ENCODE data around the gene CDK5RAP2. TPM values are rescaled to one million over a fixed set of nuclear protein-coding genes. Genes with fewer than 3 reads are reported as not detected.

Gene CDK5RAP2
- total RNA-seq, 1 donor from 2014 or later, result 44.0 TPM

DNA sequence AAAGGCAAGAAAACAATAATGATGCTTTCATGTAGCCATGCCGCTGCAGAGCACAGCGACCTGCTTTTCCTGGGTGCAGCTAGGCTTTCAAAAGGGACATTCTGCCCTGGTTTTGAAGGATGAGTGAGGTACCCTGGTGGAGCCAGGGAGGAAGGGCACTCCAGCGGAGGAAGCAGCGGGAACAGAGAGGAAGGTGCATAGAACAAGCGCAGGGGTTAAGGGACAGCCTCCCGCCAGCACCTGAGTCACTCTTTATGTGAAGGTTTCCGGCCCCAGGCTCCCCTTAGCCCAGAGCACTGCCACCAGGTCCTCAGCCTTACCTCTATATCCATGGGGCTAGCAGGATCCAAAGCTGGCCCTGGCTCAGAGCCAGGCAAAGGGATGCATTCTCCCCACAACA, 221.1 kb downstream of the CDK5RAP2 start:
- no peak for DNase-seq (ENCODE audit: low spot score)

DNA sequence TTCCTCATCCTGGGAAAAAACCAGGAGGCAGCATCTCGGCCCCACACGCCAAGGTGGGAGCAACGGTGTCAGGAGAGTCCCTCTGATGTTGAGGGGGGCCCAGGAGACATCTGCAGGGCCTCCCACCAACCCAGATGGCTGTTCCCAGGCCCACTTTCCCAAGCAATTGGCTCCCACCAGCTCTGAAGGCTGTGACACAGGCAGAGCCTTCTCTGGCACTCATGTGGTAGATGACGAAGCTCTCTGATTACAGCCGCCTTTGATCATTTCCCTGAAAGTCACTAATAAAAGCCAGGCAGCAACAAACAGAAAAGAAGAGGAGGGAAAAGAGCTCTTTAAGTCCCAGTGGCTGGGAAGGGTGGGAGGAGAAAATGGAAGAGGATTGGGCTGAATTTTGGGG, 226.5 kb downstream of the CDK5RAP2 start:
- DNase-seq (ENCODE audit: low spot score), result no peak

DNA sequence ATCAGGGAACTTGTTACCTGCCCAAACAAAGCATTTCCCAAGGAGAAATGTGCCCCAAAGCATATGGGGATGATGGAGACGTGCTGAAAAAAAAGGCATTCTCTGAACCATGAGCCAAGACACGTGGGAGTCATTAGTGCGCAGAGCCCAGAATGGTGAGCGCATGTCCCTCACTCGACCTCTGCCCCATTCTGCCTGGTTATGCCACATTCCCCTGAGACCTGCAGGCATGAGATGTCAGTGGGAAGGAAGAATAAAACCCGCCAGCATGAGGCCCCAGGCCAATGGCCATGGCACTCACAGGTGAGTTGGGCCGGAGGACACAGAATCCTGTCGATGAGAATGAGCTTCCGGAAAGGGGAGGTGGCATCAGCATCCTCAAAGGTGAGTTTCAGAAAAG, 228.9 kb downstream of the CDK5RAP2 start:
- no peak for DNase-seq (ENCODE audit: low spot score)

DNA sequence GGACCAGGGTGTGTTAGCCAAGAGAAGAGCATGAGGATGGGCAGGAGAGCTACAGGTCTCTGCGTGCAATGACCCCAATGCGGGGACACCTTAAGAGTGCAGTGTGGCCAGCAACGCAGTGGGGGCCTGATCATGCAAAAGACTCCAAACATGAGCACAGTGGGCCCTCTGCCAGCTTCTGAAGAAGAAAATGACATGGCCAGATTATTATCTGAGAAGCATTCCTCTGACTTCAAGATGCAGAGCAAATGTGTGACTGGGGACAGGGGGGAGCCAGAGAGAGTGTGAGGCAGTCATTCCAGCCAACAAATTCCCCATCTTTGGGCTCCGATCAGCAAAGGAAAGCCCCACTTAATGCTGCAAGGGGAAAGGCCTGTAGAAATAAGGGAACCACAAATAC, 229.4 kb downstream of the CDK5RAP2 start:
- no peak for DNase-seq (ENCODE audit: low spot score)

DNA sequence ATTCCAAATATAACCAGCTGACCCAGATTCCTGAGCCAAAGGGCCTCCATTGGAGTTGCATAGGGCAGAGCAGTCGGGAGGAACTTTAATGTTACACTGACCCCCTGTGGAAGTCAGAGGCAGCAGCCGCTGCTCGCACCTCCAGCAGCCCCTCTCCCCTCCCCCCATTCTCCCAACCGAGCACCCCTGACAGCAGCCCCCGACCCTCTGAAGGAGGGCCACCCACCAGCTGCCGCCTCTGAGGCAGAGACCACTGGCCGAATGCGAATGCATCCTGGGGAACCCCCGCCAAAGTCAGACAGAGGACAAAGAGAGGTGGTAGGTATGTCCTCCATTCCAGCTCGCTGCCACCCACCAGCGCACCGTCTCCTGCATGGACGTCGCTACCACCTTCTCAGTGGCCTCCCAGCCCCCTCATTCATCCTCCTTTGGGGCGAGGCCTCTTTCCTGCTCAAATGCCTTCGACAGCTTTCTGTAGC, 231.0 kb downstream of the CDK5RAP2 start:
- DNase-seq (ENCODE audit: low spot score), result no peak

DNA sequence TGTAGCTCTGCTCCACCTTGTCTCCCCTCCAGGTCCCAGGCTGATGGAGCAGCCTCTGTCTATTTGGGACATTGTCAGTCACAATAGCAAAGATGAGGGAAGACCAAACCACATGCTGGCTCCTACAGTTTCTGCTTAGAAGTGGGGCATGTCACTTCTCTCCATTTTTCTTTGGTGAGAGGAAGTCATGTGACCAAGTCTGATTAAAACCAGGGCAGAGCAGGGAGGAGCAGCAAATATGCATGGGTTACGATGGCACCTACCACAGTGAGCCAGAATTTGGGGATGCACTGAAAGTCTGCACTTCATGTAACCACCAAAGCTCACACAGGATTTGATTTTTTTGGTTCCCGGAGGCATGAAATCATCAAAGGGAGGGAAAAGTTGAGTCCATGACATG, 234.6 kb downstream of the CDK5RAP2 start:
- no peak for DNase-seq (ENCODE audit: low spot score)

DNA sequence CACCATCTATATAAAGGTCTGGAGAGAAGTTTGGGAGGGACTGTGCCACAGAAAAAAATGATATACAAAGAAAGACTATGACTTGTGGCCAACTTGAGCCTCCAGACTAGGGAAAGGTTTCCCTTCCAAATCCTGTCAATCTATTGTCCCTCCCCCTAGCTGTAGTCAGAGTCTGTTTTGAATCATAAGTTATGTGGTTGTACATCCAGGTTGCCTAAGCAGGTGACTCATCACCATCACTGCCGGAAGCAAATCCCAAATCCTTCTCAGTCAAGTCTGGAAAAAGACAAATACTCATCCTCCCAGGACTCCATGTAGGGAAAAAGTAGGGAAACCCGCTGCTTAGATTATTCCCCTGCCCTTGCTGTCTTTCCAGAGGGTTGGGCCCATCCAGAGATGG, 235.7 kb downstream of the CDK5RAP2 start:
- DNase-seq (ENCODE audit: low spot score), result no peak

DNA sequence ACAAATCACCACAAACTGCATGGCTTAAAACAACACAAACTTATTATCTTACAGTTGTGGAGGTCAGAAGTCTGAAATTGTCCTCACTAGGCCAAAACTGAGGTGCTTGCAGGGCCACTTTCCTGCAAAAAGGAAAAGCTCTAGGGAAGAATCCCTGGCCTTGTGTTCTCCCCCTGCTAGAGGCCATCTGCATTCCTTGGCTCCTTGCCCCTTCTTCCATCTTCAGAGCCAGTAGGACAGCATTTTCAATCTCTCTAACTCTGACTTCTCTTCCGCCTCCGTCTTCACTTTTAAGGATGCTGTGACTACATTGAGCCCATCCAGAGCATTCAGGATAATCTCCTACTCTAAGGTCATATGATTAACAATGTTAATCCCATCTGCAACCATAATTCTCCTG, 236.6 kb downstream of the CDK5RAP2 start:
- DNase-seq (ENCODE audit: low spot score), result no peak

Other genes starting within 250 kb of the CDK5RAP2 start
- gene MEGF9, start 134.3 kb upstream of the CDK5RAP2 start, total RNA-seq, result 22.3 TPM
- 76.1 TPM for gene FBXW2, start 213.2 kb upstream of the CDK5RAP2 start, total RNA-seq

Data from ureter (tissue), 1 donor.